Astrocyte of the hippocampus (primary cell): ENCODE results near the gene PRR19.
A peak's percentile ranks its signal among the peaks of the same experiment; 100 is the strongest.

Experiments used
- DNase-seq: peaks from one replicate; pipeline ENCODE4 v3.0.0; 2011; ENCODE audit warnings: low read depth, low spot score

PRR19 gene

GRCh38 chr19:42348211-42348610 is 46.3 kb downstream of the PRR19 start:
- DNase-seq, result no peak

- no peak for DNase-seq
Measured at GRCh38 chr19:42349378-42350107, 47.6 kb downstream of the PRR19 start.

- DNase-seq, result no peak
Measured at GRCh38 chr19:42350417-42350816, 48.5 kb downstream of the PRR19 start.

- DNase-seq, result no peak
Measured at GRCh38 chr19:42351079-42351735, 49.3 kb downstream of the PRR19 start.

GRCh38 chr19:42352301-42353259 is 50.6 kb downstream of the PRR19 start:
- DNase-seq, result peak; percentile 49

- DNase-seq, result no peak
Measured at GRCh38 chr19:42353341-42354015, 51.5 kb downstream of the PRR19 start.

GRCh38 chr19:42355896-42356295 is 54.0 kb downstream of the PRR19 start:
- no peak for DNase-seq

GRCh38 chr19:42356686-42357085 is 54.8 kb downstream of the PRR19 start:
- DNase-seq, result no peak

- DNase-seq, result no peak
Measured at GRCh38 chr19:42357290-42357689, 55.4 kb downstream of the PRR19 start.
